ENCODE data around the gene FLT1.

DNA sequence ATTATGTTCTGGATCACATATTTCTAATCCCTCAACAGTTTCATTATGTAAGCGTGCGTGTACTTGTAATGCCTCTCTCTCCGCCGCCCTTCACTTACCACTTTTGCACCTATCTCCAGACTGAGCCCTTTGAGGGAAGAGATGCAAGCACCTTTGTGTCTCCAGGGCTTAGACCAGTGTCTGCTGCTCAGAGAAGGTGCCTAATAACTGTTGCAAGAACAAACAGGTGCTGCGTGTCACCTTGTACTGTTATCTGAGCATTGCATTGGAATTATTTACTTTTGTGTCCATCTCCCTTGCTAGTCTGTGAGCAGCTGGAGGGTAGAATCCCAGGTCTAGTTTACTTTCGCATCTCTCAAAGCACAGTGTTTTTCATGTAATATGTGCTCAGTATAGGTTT lies 156.2 kb downstream of the FLT1 start:
- TF ChIP-seq POLR2AphosphoS5 (IDR thresholded peaks at IDR 0.05) (no peak), POLR2A (IDR thresholded peaks at IDR 0.05) (no peak)
- TF ChIP-seq, protein P1, sequence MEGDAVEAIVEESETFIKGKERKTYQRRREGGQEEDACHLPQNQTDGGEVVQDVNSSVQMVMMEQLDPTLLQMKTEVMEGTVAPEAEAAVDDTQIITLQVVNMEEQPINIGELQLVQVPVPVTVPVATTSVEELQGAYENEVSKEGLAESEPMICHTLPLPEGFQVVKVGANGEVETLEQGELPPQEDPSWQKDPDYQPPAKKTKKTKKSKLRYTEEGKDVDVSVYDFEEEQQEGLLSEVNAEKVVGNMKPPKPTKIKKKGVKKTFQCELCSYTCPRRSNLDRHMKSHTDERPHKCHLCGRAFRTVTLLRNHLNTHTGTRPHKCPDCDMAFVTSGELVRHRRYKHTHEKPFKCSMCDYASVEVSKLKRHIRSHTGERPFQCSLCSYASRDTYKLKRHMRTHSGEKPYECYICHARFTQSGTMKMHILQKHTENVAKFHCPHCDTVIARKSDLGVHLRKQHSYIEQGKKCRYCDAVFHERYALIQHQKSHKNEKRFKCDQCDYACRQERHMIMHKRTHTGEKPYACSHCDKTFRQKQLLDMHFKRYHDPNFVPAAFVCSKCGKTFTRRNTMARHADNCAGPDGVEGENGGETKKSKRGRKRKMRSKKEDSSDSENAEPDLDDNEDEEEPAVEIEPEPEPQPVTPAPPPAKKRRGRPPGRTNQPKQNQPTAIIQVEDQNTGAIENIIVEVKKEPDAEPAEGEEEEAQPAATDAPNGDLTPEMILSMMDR (IDR thresholded peaks at IDR 0.05) = no peak
